GM10248 (cell line): Measurements from ENCODE around the gene SLC2A10.

ENCODE experiments used
- CTCF ChIA-PET: fragments of 300-600 bp; sonication (Branson Sonifier 250); formaldehyde crosslinking; extraction: SDS; loops from one replicate; lab custom pipeline; 2021; ENCODE audit warnings: antibody characterized with exemption; lab: Yijun Ruan, JAX
- POLR2A ChIA-PET: fragments of 350-650 bp; sonication (Branson Sonifier 250); formaldehyde crosslinking; extraction: SDS; loops from one replicate; lab custom pipeline; 2020; ENCODE audit warnings: antibody characterized with exemption; lab: Yijun Ruan, JAX
- DNase-seq: peaks from one replicate; pipeline ENCODE4 v3.0.0; 2012; ENCODE audit errors: extremely low spot score
- CTCF ChIP-seq: IDR thresholded peaks from 2 replicates; pipeline ENCODE4 v1.5.1; 2012; ENCODE audit warnings: mild to moderate bottlenecking, low read depth; ENCODE audit errors: extremely low read depth, missing control alignments, control extremely low read depth

The SLC2A10 gene

GRCh38 chr20:46774943-46775560, 65.6 kb downstream of the SLC2A10 start:
- no peak for DNase-seq
- ChIA-PET CTCF (no interaction called here), POLR2A (no interaction called here)
- TF ChIP-seq CTCF = no peak

GRCh38 chr20:46775806-46776205, 66.4 kb downstream of the SLC2A10 start:
- ChIA-PET POLR2A (no interaction called here), CTCF (no interaction called here)

GRCh38 chr20:46777331-46777730, 67.9 kb downstream of the SLC2A10 start:
- no peak for TF ChIP-seq CTCF
- POLR2A ChIA-PET = no interaction called here
- CTCF ChIA-PET = no interaction called here
- no peak for DNase-seq

More at GRCh38 chr20:46775806-46776205, 66.4 kb downstream of the SLC2A10 start:
- DNase-seq = no peak
- TF ChIP-seq CTCF = no peak

- ChIA-PET CTCF (interaction anchor here (0.9 kb wide), 1 partner anchor 22 kb away, joined by 3 read pairs; no protein-coding TSS in a partner anchor), POLR2A (no interaction called here)
- no peak for TF ChIP-seq CTCF
- DNase-seq = no peak
These were observed 70.4 kb downstream of the SLC2A10 start for GRCh38 chr20:46779831-46780230.

GRCh38 chr20:46784436-46785127, 75.1 kb downstream of the SLC2A10 start:
- DNase-seq = no peak
- ChIA-PET CTCF (no interaction called here), POLR2A (no interaction called here)
- no peak for TF ChIP-seq CTCF
